ENCODE measurements around the gene ANKS1A.

DNA sequence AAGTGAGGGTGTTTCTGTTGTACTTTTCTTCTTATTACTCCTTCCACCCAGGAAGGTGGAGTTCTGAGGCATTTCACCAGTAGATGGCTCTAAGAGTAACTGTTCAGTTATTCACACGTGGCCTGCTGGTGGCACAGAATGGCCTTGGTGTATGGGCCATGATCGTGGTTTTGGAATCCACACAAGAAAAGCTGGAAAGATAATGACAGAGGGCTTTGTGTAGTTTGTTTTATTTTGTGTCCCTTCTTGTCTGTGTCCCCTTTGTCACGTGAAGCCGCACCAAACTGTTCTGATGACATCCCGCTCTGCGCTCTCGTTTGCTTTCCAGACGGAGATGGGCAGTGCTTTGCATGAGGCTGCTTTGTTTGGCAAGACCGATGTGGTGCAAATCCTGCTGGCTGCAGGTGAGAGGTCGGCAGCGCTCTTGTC lies 93.4 kb downstream of the ANKS1A start:
- TF ChIP-seq, protein P1, sequence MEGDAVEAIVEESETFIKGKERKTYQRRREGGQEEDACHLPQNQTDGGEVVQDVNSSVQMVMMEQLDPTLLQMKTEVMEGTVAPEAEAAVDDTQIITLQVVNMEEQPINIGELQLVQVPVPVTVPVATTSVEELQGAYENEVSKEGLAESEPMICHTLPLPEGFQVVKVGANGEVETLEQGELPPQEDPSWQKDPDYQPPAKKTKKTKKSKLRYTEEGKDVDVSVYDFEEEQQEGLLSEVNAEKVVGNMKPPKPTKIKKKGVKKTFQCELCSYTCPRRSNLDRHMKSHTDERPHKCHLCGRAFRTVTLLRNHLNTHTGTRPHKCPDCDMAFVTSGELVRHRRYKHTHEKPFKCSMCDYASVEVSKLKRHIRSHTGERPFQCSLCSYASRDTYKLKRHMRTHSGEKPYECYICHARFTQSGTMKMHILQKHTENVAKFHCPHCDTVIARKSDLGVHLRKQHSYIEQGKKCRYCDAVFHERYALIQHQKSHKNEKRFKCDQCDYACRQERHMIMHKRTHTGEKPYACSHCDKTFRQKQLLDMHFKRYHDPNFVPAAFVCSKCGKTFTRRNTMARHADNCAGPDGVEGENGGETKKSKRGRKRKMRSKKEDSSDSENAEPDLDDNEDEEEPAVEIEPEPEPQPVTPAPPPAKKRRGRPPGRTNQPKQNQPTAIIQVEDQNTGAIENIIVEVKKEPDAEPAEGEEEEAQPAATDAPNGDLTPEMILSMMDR (conservative IDR thresholded peaks at IDR 0.05) = peak; percentile 37
- TF ChIP-seq ZFX (IDR thresholded peaks at IDR 0.05) = no peak

All from C4-2B (cell line).